ENCODE data around the gene SLC44A1.

DNA sequence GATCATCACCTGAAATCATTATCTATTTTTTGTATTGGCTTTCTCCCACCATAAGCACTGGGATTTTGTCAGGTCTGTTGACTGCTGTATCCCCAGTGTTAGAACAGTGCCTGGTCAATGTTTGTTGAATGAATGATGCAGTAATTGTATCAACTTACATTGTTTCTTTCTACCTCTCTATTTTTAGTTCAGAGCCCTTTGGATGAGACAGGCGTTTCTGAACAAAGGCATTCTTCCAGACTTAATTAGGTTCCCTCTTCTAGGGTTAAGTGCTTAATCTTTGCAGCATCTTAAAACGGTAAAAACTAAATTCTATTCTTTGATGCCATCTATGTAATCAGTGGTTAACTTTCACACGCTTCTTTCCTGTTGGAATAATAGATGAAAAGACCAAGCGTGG is 26.3 kb downstream of the SLC44A1 start:
- TF ChIP-seq ZNF565 (CRISPR knock-in tag; conservative IDR thresholded peaks at IDR 0.05; ENCODE audit: low read depth): no peak
- no peak for TF ChIP-seq ZNF8 (CRISPR knock-in tag; IDR thresholded peaks at IDR 0.05)
- TF ChIP-seq ARNTL (CRISPR knock-in tag; IDR thresholded peaks at IDR 0.05; ENCODE audit: borderline replicate concordance, low read depth): no peak
- TF ChIP-seq PATZ1 (CRISPR knock-in tag; IDR thresholded peaks at IDR 0.05; ENCODE audit: borderline replicate concordance): no peak
- TF ChIP-seq ZFP3 (CRISPR knock-in tag; IDR thresholded peaks at IDR 0.05): no peak

All from SK-N-SH treated with all-trans-retinoic acid at 6 μM for 48 hours (cell line).